HG03457 (cell line): ENCODE data around the gene GTF3C5.
"Not testable (repeated sequence)": the region's sequence is repeated elsewhere in the genome, so short reads cannot be mapped to it uniquely, and the experiment has no call there.

Experiments used
- ATAC-seq: cut with Tn5 transposase; IDR thresholded peaks from one replicate; pipeline ENCODE4 v1.9.1; 2021; ENCODE audit warnings: moderate number of reproducible peaks; ENCODE audit not compliant: unreplicated experiment

The GTF3C5 gene

GRCh38 chr9:133027134-133027533, 3.7 kb upstream of the GTF3C5 start:
- no peak for ATAC-seq

- no peak for ATAC-seq
These were observed 2.6 kb upstream of the GTF3C5 start for GRCh38 chr9:133028221-133028620.

GRCh38 chr9:133029994-133030316, 842 bp upstream of the GTF3C5 start:
- no peak for ATAC-seq

GRCh38 chr9:133031130-133031422, 279 bp downstream of the GTF3C5 start:
- no peak for ATAC-seq

GRCh38 chr9:133031496-133031911, 707 bp downstream of the GTF3C5 start:
- ATAC-seq = no peak

GRCh38 chr9:133032171-133032570, 1.4 kb downstream of the GTF3C5 start:
- ATAC-seq = no peak

GRCh38 chr9:133035669-133036068, 4.9 kb downstream of the GTF3C5 start:
- ATAC-seq = no peak

GRCh38 chr9:133037775-133038515, 7.1 kb downstream of the GTF3C5 start:
- no peak for ATAC-seq

- not testable (repeated sequence) for ATAC-seq
These were observed 10.2 kb downstream of the GTF3C5 start for GRCh38 chr9:133040892-133041479.

- ATAC-seq = no peak
These were observed 11.2 kb downstream of the GTF3C5 start for GRCh38 chr9:133041958-133042357.

- no peak for ATAC-seq
These were observed 11.9 kb downstream of the GTF3C5 start for GRCh38 chr9:133042676-133043075.

- ATAC-seq = no peak
These were observed 12.7 kb downstream of the GTF3C5 start for GRCh38 chr9:133043449-133044035.

- ATAC-seq = no peak
These were observed 13.3 kb downstream of the GTF3C5 start for GRCh38 chr9:133044125-133044524.

- no peak for ATAC-seq
These were observed 13.9 kb downstream of the GTF3C5 start for GRCh38 chr9:133044661-133045060.

- no peak for ATAC-seq
These were observed 14.3 kb downstream of the GTF3C5 start for GRCh38 chr9:133045132-133045531.

GRCh38 chr9:133046196-133046899, 15.6 kb downstream of the GTF3C5 start:
- ATAC-seq = no peak

GRCh38 chr9:133046900-133047295, 16.1 kb downstream of the GTF3C5 start:
- ATAC-seq = no peak

GRCh38 chr9:133048595-133048994, 17.8 kb downstream of the GTF3C5 start:
- no peak for ATAC-seq

- no peak for ATAC-seq
These were observed 18.2 kb downstream of the GTF3C5 start for GRCh38 chr9:133049043-133049442.

GRCh38 chr9:133050142-133050541, 19.3 kb downstream of the GTF3C5 start:
- ATAC-seq = no peak

GRCh38 chr9:133050781-133051180, 20.0 kb downstream of the GTF3C5 start:
- ATAC-seq = no peak

GRCh38 chr9:133051281-133051900, 20.6 kb downstream of the GTF3C5 start:
- ATAC-seq = no peak
